H1 (cell line): ENCODE data around the gene SH2B3. TPM values are rescaled to one million over a fixed set of nuclear protein-coding genes. Genes with fewer than 3 reads are reported as not detected.

Experiments
- BRCA1 ChIP-seq: IDR thresholded peaks from 2 replicates; pipeline ENCODE4 v1.6.1; 2012; ENCODE audit warnings: low read depth, low read length, improper control_type of control experiment
- EZH2 ChIP-seq: fragments of 200-600 bp; sonication (generic); IDR thresholded peaks from 2 replicates; pipeline ENCODE4 v1.7.1; 2012; ENCODE audit warnings: low read depth, mild to moderate bottlenecking, moderate library complexity, low read length, inconsistent platforms; ENCODE audit not compliant: severe bottlenecking
- HDAC2 ChIP-seq, 2 experiments: fragments of 300-600 bp in 1 of 2; sonication (generic) in 1 of 2; IDR thresholded peaks; 2 replicates each; pipeline ENCODE4 v1.6.1; 2011 to 2012; ENCODE audit warnings: low read depth in 2 of 2, low read length in 2 of 2, mild to moderate bottlenecking in 2 of 2, moderate library complexity in 2 of 2, borderline replicate concordance in 1 of 2, inconsistent platforms in 1 of 2
- NANOG ChIP-seq: IDR thresholded peaks from 2 replicates; pipeline ENCODE4 v1.6.1; 2011; ENCODE audit warnings: low read length, low read depth, mild to moderate bottlenecking, inconsistent platforms; ENCODE audit not compliant: insufficient read depth, poor library complexity, severe bottlenecking
- POLR2A ChIP-seq, 2 experiments: IDR thresholded peaks; 1 replicate in 1 of 2; 2 replicates in 1 of 2; pipeline ENCODE4 v1.6.1; 2011; ENCODE audit warnings: low read depth in 2 of 2, low read length in 2 of 2, mild to moderate bottlenecking in 2 of 2; ENCODE audit errors: control extremely low read depth in 1 of 2
- SP1 ChIP-seq: IDR thresholded peaks from 2 replicates; pipeline ENCODE4 v1.6.1; 2011; ENCODE audit warnings: low read depth, low read length
- SP2 ChIP-seq: IDR thresholded peaks from 2 replicates; pipeline ENCODE4 v1.6.1; 2012; ENCODE audit warnings: mild to moderate bottlenecking, low read length, inconsistent platforms
- TBP ChIP-seq: IDR thresholded peaks from 2 replicates; pipeline ENCODE4 v1.6.1; 2011; ENCODE audit warnings: low read depth, low read length, improper control_type of control experiment
- YY1 ChIP-seq: IDR thresholded peaks from 2 replicates; pipeline ENCODE4 v1.6.1; 2011; ENCODE audit warnings: low read depth, mild to moderate bottlenecking, low read length
- polyA plus RNA-seq, 7 experiments: library from polyadenylated mRNA; depleted of rRNA in 3 of 7; stranded (reverse) in 5 of 7; unstranded in 2 of 7; fragments of >200 nt in 5 of 7; fragments of 200-250 nt in 2 of 7; gene quantifications; 1 replicate in 5 of 7; 2 replicates in 1 of 7; 4 replicates in 1 of 7; pipeline versions ENCODE4 v1.2.1 to v1.2.3, GENCODE V29; 2011 to 2013; ENCODE audit warnings: missing spikeins in 2 of 7, mixed read lengths in 2 of 7
- total RNA-seq: library from RNA; stranded (reverse); fragmentation: NEBNext Ultra II Directional; extraction: Animal tissue kit (Norgen Biotek cat#: 25700); gene quantifications from 2 replicates; pipeline ENCODE4 v1.2.1, GENCODE V29; 2021

The SH2B3 gene
- total and polyA plus RNA-seq, 2 of the 8 experiments (the other 6 are each of a cell fraction or from before 2014, with no cell fraction given) = 20.8 to 34.1 TPM

GRCh38 chr12:111457577-111457976 is 51.9 kb downstream of the SH2B3 start (continued):
- TF ChIP-seq POLR2A (IDR thresholded peaks at IDR 0.05; ENCODE audit: control extremely low read depth in 1 of 2, low read depth in 2 of 2, low read length in 2 of 2) = no peak
- TF ChIP-seq BRCA1 = no peak
- no peak for TF ChIP-seq SP2
- no peak for TF ChIP-seq TBP
- no peak for TF ChIP-seq SP1
- TF ChIP-seq EZH2 = no peak
- TF ChIP-seq NANOG = no peak
- TF ChIP-seq YY1 = no peak
- TF ChIP-seq HDAC2 (IDR thresholded peaks at IDR 0.05; ENCODE audit: borderline replicate concordance in 1 of 2, low read depth in 2 of 2, low read length in 2 of 2) = no peak
